SK-N-SH (cell line): Measurements from ENCODE around the gene DCAF10.

Source experiments
- CHD2 ChIP-seq: fragments of 150-350 bp; IDR thresholded peaks from 2 replicates; pipeline ENCODE4 v1.6.1; 2018; ENCODE audit warnings: low read length; ENCODE audit not compliant: partially characterized antibody
- ELF1 ChIP-seq: IDR thresholded peaks from 2 replicates; pipeline ENCODE4 v1.4.0; 2012
- EP300 ChIP-seq, 2 experiments: IDR thresholded peaks; 2 replicates each; pipeline versions ENCODE4 v1.4.0 to v1.6.1; 2012; ENCODE audit warnings: borderline replicate concordance in 1 of 2, low read depth in 1 of 2, low read length in 1 of 2
- MXI1 ChIP-seq: IDR thresholded peaks from 2 replicates; pipeline ENCODE4 v1.6.1; 2012; ENCODE audit warnings: mild to moderate bottlenecking, low read depth, low read length, improper control_type of control experiment
- POLR2AphosphoS5 ChIP-seq: IDR thresholded peaks from 2 replicates; pipeline ENCODE4 v1.6.1; 2012; ENCODE audit warnings: low read depth, low read length
- RFX5 ChIP-seq: IDR thresholded peaks from 2 replicates; pipeline ENCODE4 v1.6.1; 2012; ENCODE audit warnings: mild to moderate bottlenecking, improper control_type of control experiment, low read length
- TEAD4 ChIP-seq: IDR thresholded peaks from 2 replicates; pipeline ENCODE4 v1.4.0; 2012; ENCODE audit warnings: mild to moderate bottlenecking, borderline replicate concordance; ENCODE audit not compliant: insufficient read depth
- YY1 ChIP-seq: IDR thresholded peaks from 2 replicates; pipeline ENCODE4 v1.4.0; 2012; ENCODE audit warnings: low read depth, mild to moderate bottlenecking
- TF ChIP-seq, protein P1 (sequence below): fragments of 200-600 bp; sonication (generic); IDR thresholded peaks from 2 replicates; pipeline ENCODE4 v1.6.1; 2017; ENCODE audit warnings: antibody characterized with exemption, mild to moderate bottlenecking, moderate library complexity
- TF ChIP-seq, protein P2 (sequence below): IDR thresholded peaks from 2 replicates; pipeline ENCODE4 v1.6.1; 2012; ENCODE audit warnings: mild to moderate bottlenecking, low read depth, low read length, moderate library complexity

DNA sequence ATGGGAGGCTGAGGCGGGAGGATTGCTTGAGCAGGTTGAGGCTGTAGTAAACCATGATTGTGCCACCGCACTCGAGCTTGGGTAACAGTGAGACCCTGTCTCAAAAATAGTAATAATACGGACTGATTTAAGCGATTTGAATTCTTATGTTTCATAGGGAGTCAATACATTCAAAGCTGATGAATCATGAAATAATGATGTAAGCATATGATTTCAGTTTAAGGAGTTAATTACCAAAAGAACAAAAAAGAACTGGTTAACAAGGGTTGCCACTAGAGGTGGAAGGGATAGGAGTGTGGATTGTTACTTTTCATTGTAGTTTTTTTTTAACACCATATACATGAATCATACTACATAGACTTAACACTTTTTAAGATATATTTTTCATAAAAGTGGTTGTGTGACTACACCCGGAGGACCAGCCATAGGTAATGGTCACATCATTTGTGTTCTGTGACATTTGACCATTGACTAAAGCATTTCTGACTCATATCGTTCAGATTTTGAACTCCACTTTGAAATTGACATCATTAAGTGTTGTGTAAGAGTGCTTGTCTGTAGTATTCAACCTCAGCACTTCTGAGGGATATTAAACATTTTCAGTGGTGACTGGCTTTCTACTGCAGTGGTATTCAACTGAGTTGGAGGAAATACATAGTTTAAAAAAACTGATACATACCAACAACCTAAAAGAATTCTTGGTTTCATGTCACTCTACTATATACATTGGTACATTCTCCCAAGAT is 40.0 kb upstream of the DCAF10 start:
- TF ChIP-seq, protein P1, sequence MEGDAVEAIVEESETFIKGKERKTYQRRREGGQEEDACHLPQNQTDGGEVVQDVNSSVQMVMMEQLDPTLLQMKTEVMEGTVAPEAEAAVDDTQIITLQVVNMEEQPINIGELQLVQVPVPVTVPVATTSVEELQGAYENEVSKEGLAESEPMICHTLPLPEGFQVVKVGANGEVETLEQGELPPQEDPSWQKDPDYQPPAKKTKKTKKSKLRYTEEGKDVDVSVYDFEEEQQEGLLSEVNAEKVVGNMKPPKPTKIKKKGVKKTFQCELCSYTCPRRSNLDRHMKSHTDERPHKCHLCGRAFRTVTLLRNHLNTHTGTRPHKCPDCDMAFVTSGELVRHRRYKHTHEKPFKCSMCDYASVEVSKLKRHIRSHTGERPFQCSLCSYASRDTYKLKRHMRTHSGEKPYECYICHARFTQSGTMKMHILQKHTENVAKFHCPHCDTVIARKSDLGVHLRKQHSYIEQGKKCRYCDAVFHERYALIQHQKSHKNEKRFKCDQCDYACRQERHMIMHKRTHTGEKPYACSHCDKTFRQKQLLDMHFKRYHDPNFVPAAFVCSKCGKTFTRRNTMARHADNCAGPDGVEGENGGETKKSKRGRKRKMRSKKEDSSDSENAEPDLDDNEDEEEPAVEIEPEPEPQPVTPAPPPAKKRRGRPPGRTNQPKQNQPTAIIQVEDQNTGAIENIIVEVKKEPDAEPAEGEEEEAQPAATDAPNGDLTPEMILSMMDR: no peak
- TF ChIP-seq YY1 (no peak), POLR2AphosphoS5 (no peak), ELF1 (no peak), EP300 (IDR thresholded peaks at IDR 0.05; ENCODE audit: borderline replicate concordance in 1 of 2, low read depth in 1 of 2, low read length in 1 of 2) (no peak), CHD2 (no peak), TEAD4 (no peak), MXI1 (no peak), RFX5 (no peak)
- TF ChIP-seq, protein P2, sequence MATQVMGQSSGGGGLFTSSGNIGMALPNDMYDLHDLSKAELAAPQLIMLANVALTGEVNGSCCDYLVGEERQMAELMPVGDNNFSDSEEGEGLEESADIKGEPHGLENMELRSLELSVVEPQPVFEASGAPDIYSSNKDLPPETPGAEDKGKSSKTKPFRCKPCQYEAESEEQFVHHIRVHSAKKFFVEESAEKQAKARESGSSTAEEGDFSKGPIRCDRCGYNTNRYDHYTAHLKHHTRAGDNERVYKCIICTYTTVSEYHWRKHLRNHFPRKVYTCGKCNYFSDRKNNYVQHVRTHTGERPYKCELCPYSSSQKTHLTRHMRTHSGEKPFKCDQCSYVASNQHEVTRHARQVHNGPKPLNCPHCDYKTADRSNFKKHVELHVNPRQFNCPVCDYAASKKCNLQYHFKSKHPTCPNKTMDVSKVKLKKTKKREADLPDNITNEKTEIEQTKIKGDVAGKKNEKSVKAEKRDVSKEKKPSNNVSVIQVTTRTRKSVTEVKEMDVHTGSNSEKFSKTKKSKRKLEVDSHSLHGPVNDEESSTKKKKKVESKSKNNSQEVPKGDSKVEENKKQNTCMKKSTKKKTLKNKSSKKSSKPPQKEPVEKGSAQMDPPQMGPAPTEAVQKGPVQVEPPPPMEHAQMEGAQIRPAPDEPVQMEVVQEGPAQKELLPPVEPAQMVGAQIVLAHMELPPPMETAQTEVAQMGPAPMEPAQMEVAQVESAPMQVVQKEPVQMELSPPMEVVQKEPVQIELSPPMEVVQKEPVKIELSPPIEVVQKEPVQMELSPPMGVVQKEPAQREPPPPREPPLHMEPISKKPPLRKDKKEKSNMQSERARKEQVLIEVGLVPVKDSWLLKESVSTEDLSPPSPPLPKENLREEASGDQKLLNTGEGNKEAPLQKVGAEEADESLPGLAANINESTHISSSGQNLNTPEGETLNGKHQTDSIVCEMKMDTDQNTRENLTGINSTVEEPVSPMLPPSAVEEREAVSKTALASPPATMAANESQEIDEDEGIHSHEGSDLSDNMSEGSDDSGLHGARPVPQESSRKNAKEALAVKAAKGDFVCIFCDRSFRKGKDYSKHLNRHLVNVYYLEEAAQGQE: no peak
